H1 (cell line): ENCODE results near the gene MAD2L2.

Experiments
- CBX5 ChIP-seq: fragments of 300-800, 300-1000 bp; sonication (generic); IDR thresholded peaks from 2 replicates; pipeline ENCODE4 v1.7.1; 2016; ENCODE audit warnings: antibody characterized with exemption, low read length, low read depth
- CTCF ChIP-seq, 3 experiments: IDR thresholded peaks; 1 replicate in 2 of 3; 2 replicates in 1 of 3; pipeline versions ENCODE4 v1.5.1 to v1.6.1; 2011; ENCODE audit warnings: low read length in 3 of 3, mild to moderate bottlenecking in 3 of 3, inconsistent platforms in 2 of 3, low read depth in 1 of 3, moderate library complexity in 1 of 3; ENCODE audit not compliant: insufficient read depth in 1 of 3; ENCODE audit errors: control extremely low read depth in 1 of 3
- POLR2A ChIP-seq, 2 experiments: IDR thresholded peaks; 1 replicate in 1 of 2; 2 replicates in 1 of 2; pipeline ENCODE4 v1.6.1; 2011; ENCODE audit warnings: low read depth in 2 of 2, low read length in 2 of 2, mild to moderate bottlenecking in 2 of 2; ENCODE audit errors: control extremely low read depth in 1 of 2
- RFX5 ChIP-seq: IDR thresholded peaks from 2 replicates; pipeline ENCODE4 v1.6.1; 2011; ENCODE audit warnings: low read depth, low read length, improper control_type of control experiment, borderline replicate concordance
- RNF2 ChIP-seq: fragments of 200-900, 300-1000 bp; sonication (generic); IDR thresholded peaks from 2 replicates; pipeline ENCODE4 v1.7.1; 2016; ENCODE audit warnings: borderline replicate concordance, low read depth, mild to moderate bottlenecking, antibody characterized with exemption, low read length; ENCODE audit not compliant: poor library complexity, severe bottlenecking; ENCODE audit errors: missing control alignments

DNA sequence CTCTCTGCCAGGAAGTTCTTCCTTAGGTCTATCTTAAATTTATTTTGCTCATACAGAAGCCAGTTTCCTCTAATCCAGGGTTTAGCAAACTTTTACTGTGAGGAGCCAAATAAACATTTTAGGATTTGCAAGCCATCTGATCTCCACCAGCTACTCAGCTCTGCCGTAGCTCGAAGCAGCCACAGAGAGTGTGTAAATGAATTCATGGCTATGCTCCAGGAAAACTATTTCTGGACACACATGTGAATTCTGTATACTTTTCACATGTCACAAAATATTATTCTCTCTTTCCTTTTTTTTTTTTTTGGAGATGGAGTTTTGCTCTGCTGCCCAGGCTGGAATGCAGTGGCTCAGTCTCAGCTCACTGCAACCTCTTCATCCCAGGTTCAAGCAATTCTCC is 41.6 kb upstream of the MAD2L2 start:
- TF ChIP-seq RFX5, result no peak
- no peak for TF ChIP-seq CTCF (IDR thresholded peaks at IDR 0.05; ENCODE audit: control extremely low read depth in 1 of 3, insufficient read depth in 1 of 3, low read depth in 1 of 3, low read length in 3 of 3)
- TF ChIP-seq CBX5, result no peak
- TF ChIP-seq POLR2A (IDR thresholded peaks at IDR 0.05; ENCODE audit: control extremely low read depth in 1 of 2, low read depth in 2 of 2, low read length in 2 of 2), result no peak
- no peak for TF ChIP-seq RNF2
